Muscle layer of colon (tissue), 2 donors: ENCODE measurements around the gene RDH12.
"Not testable (repeated sequence)": the region's sequence is repeated elsewhere in the genome, so short reads cannot be mapped to it uniquely, and the experiment has no call there.

Source experiments
- H3K27ac ChIP-seq: one replicate; pipeline ENCODE4 v1.7.0; 2013; ENCODE audit warnings: low read depth, mild to moderate bottlenecking, low read length, moderate library complexity
- H3K27me3 ChIP-seq, 2 donors: one replicate each; pipeline ENCODE4 v1.7.0; 2013; ENCODE audit warnings: low read length in 2 of 2, mild to moderate bottlenecking in 2 of 2; ENCODE audit not compliant: insufficient read depth in 2 of 2, control insufficient read depth in 1 of 2
- H3K36me3 ChIP-seq: one replicate; pipeline ENCODE4 v1.7.0; 2013; ENCODE audit warnings: mild to moderate bottlenecking, low read length; ENCODE audit not compliant: insufficient read depth
- H3K4me1 ChIP-seq: one replicate; pipeline ENCODE4 v1.7.0; 2013; ENCODE audit warnings: mild to moderate bottlenecking, low read length; ENCODE audit not compliant: insufficient read depth
- H3K4me3 ChIP-seq, 2 donors: one replicate each; pipeline ENCODE4 v1.7.0; 2013; ENCODE audit warnings: low read length in 2 of 2, low read depth in 1 of 2, mild to moderate bottlenecking in 1 of 2, moderate library complexity in 1 of 2
- H3K9ac ChIP-seq: one replicate; pipeline ENCODE4 v1.7.0; 2013; ENCODE audit warnings: low read length
- H3K9me3 ChIP-seq: one replicate; pipeline ENCODE4 v1.7.0; 2013; ENCODE audit warnings: mild to moderate bottlenecking, low read length
- donor health status: abdominal sarcoma.
- donor health status: Adenocarcinoma of cecum.

RDH12 gene

GRCh38 chr14:67701492-67701891 lies at the start of gene RDH12:
Gene RDH12, plus strand, starts transcription at chr14:67701886. Its CDS starts 20,757 bp downstream, at chr14:67722643.
- not testable (repeated sequence) for H3K27me3 ChIP-seq, H3K9me3 ChIP-seq, H3K9ac ChIP-seq, H3K36me3 ChIP-seq, H3K27ac ChIP-seq, H3K4me1 ChIP-seq, H3K4me3 ChIP-seq

- H3K27me3 ChIP-seq = no peaks in the 10 kb centered on the region
- H3K4me3 ChIP-seq = no peak overlapping the region
- H3K9ac ChIP-seq = no peak overlapping the region
- no peak overlapping the region for H3K27ac ChIP-seq
- H3K9me3 ChIP-seq = no peaks in the 10 kb centered on the region
- peaks cover 21% of the 10 kb centered on the region for H3K4me1 ChIP-seq
- peaks cover 74% of the 10 kb centered on the region for H3K36me3 ChIP-seq
These were observed 49.5 kb upstream of the RDH12 start for GRCh38 chr14:67652189-67652588.

- Histone ChIP-seq H3K4me1 (peaks cover 21% of the 10 kb centered on the region), H3K4me3 (no peak overlapping the region), H3K9ac (no peak overlapping the region), H3K36me3 (peaks cover 76% of the 10 kb centered on the region), H3K9me3 (no peaks in the 10 kb centered on the region), H3K27me3 (no peaks in the 10 kb centered on the region), H3K27ac (peak overlapping the region; percentile 24)
These were observed 47.9 kb upstream of the RDH12 start for GRCh38 chr14:67653651-67654280.

- Histone ChIP-seq H3K27me3 (no peaks in the 10 kb centered on the region), H3K9me3 (no peaks in the 10 kb centered on the region), H3K4me3 (no peak overlapping the region), H3K9ac (no peak overlapping the region), H3K27ac (no peak overlapping the region), H3K36me3 (peaks cover 3% of the 10 kb centered on the region), H3K4me1 (peaks cover 8% of the 10 kb centered on the region)
These were observed 38.1 kb upstream of the RDH12 start for GRCh38 chr14:67663633-67664032.

GRCh38 chr14:67665868-67666267 lies 35.8 kb upstream of the RDH12 start:
- Histone ChIP-seq H3K4me1 (peaks cover 8% of the 10 kb centered on the region), H3K9me3 (no peaks in the 10 kb centered on the region), H3K27me3 (no peaks in the 10 kb centered on the region), H3K27ac (no peak overlapping the region), H3K4me3 (no peak overlapping the region), H3K9ac (no peak overlapping the region), H3K36me3 (no peaks in the 10 kb centered on the region)

GRCh38 chr14:67666750-67667449 lies 34.8 kb upstream of the RDH12 start:
- no peak overlapping the region for H3K4me3 ChIP-seq
- no peak overlapping the region for H3K9ac ChIP-seq
- H3K27me3 ChIP-seq = no peaks in the 10 kb centered on the region
- no peaks in the 10 kb centered on the region for H3K36me3 ChIP-seq
- H3K4me1 ChIP-seq = peaks cover 14% of the 10 kb centered on the region
- H3K27ac ChIP-seq = no peak overlapping the region
- H3K9me3 ChIP-seq = no peaks in the 10 kb centered on the region

GRCh38 chr14:67668559-67668958 lies 33.1 kb upstream of the RDH12 start:
- Histone ChIP-seq H3K36me3 (no peaks in the 10 kb centered on the region), H3K27ac (no peak overlapping the region), H3K27me3 (no peaks in the 10 kb centered on the region), H3K4me1 (peaks cover 25% of the 10 kb centered on the region), H3K9me3 (no peaks in the 10 kb centered on the region), H3K4me3 (no peak overlapping the region), H3K9ac (no peak overlapping the region)

- H3K4me3 ChIP-seq = peak overlapping the region; percentile 73 to 89
- H3K27me3 ChIP-seq = no peaks in the 10 kb centered on the region
- peak overlapping the region; percentile 41 for H3K9ac ChIP-seq
- H3K4me1 ChIP-seq = peaks cover 24% of the 10 kb centered on the region
- H3K36me3 ChIP-seq = no peaks in the 10 kb centered on the region
- H3K9me3 ChIP-seq = no peaks in the 10 kb centered on the region
- peak overlapping the region; percentile 100 for H3K27ac ChIP-seq
These were observed 28.2 kb upstream of the RDH12 start for GRCh38 chr14:67673451-67673850.

- peak overlapping the region; percentile 100 for H3K27ac ChIP-seq
- H3K4me1 ChIP-seq = peaks cover 24% of the 10 kb centered on the region
These were observed 27.6 kb upstream of the RDH12 start for GRCh38 chr14:67674139-67674479.

GRCh38 chr14:67674480-67675218 lies 27.0 kb upstream of the RDH12 start, which contains the start of gene VTI1B:
Gene VTI1B, minus strand, starts transcription at chr14:67674632. Its CDS starts 143 bp downstream, at chr14:67674489.
- peak within 1 kb of the TSS; percentile 41 for H3K9ac ChIP-seq
- no peaks in the 10 kb centered on the region for H3K36me3 ChIP-seq
- no peaks in the 10 kb centered on the region for H3K27me3 ChIP-seq
- H3K4me1 ChIP-seq = peaks cover 24% of the 10 kb centered on the region
- H3K27ac ChIP-seq = peak within 1 kb of the TSS; percentile 100
- H3K4me3 ChIP-seq = peak within 1 kb of the TSS; percentile 73 to 89
- no peaks in the 10 kb centered on the region for H3K9me3 ChIP-seq

More at GRCh38 chr14:67674139-67674479, 27.6 kb upstream of the RDH12 start:
- peak overlapping the region; percentile 73 to 89 for H3K4me3 ChIP-seq
- no peaks in the 10 kb centered on the region for H3K9me3 ChIP-seq
- peak overlapping the region; percentile 41 for H3K9ac ChIP-seq
- H3K27me3 ChIP-seq = no peaks in the 10 kb centered on the region
- H3K36me3 ChIP-seq = no peaks in the 10 kb centered on the region

GRCh38 chr14:67675219-67675582 lies 26.5 kb upstream of the RDH12 start:
- Histone ChIP-seq H3K27ac (peak overlapping the region; percentile 100), H3K9ac (peak overlapping the region; percentile 41), H3K36me3 (no peaks in the 10 kb centered on the region), H3K4me1 (peaks cover 24% of the 10 kb centered on the region), H3K4me3 (peak overlapping the region; percentile 73 to 89), H3K9me3 (no peaks in the 10 kb centered on the region), H3K27me3 (no peaks in the 10 kb centered on the region)
